DND-41 (cell line): ENCODE measurements around the gene DDO.
"Not testable (repeated sequence)": the region's sequence is repeated elsewhere in the genome, so short reads cannot be mapped to it uniquely, and the experiment has no call there.

Experiments
- EZH2 ChIP-seq: IDR thresholded peaks from 3 replicates; pipeline ENCODE4 v1.6.1; 2012; ENCODE audit warnings: borderline replicate concordance, low read depth, mild to moderate bottlenecking, moderate library complexity, low read length, inconsistent platforms; ENCODE audit not compliant: severe bottlenecking
- TF ChIP-seq, protein P1 (sequence below): IDR thresholded peaks from 2 replicates; pipeline ENCODE4 v1.5.1; 2012; ENCODE audit warnings: borderline replicate concordance, low read length, moderate library complexity, mild to moderate bottlenecking; ENCODE audit not compliant: poor library complexity, severe bottlenecking; ENCODE audit errors: extremely low read depth

DNA sequence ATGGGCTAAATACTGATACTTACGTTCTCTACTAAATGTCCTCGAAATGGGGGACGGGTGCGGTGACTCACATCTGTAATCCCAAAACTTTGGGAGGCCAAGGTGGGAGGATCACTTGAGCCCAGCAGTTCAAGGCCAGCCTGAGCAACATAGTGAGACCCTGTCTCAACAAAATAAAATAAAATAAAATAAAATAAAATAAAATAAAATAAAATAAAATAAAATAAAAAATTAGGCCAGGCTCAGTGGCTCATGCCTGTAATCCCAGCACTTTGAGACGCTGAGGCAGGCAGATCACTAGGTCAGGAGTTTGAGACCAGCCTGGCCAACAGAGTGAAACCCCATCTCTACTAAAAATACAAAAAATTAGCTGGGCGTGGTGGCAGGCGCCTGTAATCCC lies 64.8 kb downstream of the DDO start:
- TF ChIP-seq, protein P1, sequence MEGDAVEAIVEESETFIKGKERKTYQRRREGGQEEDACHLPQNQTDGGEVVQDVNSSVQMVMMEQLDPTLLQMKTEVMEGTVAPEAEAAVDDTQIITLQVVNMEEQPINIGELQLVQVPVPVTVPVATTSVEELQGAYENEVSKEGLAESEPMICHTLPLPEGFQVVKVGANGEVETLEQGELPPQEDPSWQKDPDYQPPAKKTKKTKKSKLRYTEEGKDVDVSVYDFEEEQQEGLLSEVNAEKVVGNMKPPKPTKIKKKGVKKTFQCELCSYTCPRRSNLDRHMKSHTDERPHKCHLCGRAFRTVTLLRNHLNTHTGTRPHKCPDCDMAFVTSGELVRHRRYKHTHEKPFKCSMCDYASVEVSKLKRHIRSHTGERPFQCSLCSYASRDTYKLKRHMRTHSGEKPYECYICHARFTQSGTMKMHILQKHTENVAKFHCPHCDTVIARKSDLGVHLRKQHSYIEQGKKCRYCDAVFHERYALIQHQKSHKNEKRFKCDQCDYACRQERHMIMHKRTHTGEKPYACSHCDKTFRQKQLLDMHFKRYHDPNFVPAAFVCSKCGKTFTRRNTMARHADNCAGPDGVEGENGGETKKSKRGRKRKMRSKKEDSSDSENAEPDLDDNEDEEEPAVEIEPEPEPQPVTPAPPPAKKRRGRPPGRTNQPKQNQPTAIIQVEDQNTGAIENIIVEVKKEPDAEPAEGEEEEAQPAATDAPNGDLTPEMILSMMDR: not testable (repeated sequence)
- not testable (repeated sequence) for TF ChIP-seq EZH2
